Measurements from ENCODE around the gene COG5. TPM values are rescaled to one million over a fixed set of nuclear protein-coding genes. Genes with fewer than 3 reads are reported as not detected.

The COG5 gene
- total and polyA plus RNA-seq, 2 of the 4 experiments (the other 2 are of a cell fraction): 18.5 to 27.4 TPM

- TF ChIP-seq, protein P1, sequence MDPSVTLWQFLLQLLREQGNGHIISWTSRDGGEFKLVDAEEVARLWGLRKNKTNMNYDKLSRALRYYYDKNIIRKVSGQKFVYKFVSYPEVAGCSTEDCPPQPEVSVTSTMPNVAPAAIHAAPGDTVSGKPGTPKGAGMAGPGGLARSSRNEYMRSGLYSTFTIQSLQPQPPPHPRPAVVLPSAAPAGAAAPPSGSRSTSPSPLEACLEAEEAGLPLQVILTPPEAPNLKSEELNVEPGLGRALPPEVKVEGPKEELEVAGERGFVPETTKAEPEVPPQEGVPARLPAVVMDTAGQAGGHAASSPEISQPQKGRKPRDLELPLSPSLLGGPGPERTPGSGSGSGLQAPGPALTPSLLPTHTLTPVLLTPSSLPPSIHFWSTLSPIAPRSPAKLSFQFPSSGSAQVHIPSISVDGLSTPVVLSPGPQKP (IDR thresholded peaks at IDR 0.05; ENCODE audit: borderline replicate concordance, low read depth, low read length): no peak
- no peak for TF ChIP-seq RAD21 (IDR thresholded peaks at IDR 0.05; ENCODE audit: low read length)
These were observed 17.1 kb upstream of the COG5 start (continued) for GRCh38 chr7:107580716-107581383.

Measured in IMR-90 (cell line).